Cardiac muscle cell (in vitro differentiated cells and primary cell): ENCODE measurements around the gene NTRK2. TPM values are rescaled to one million over a fixed set of nuclear protein-coding genes. Genes with fewer than 3 reads are reported as not detected.

Experiments
- DNase-seq, 2 donors: peaks; one replicate each; pipeline versions ENCODE4 v3.0.0 to v3.0.0-alpha.2; 2010 to 2017; ENCODE audit warnings: low read depth in 1 of 2, low spot score in 1 of 2
- H3K27ac ChIP-seq: fragments of 200-600 bp; sonication (generic); 2 replicates; pipeline ENCODE4 v1.5.1; 2016
- H3K27me3 ChIP-seq: fragments of 200-600 bp; sonication (generic); 2 replicates; pipeline ENCODE4 v1.6.0; 2016; ENCODE audit warnings: control low read depth
- H3K36me3 ChIP-seq: fragments of 200-600 bp; sonication (generic); 2 replicates; pipeline ENCODE4 v1.5.1; 2016; ENCODE audit warnings: control low read depth
- H3K4me1 ChIP-seq: fragments of 200-600 bp; sonication (generic); 2 replicates; pipeline ENCODE4 v1.8.1; 2017; ENCODE audit warnings: low read depth, mild to moderate bottlenecking, mixed run types
- H3K4me3 ChIP-seq: fragments of 200-600 bp; sonication (generic); 2 replicates; pipeline ENCODE4 v1.5.1; 2016; ENCODE audit warnings: mild to moderate bottlenecking
- H3K9me3 ChIP-seq: fragments of 200-600 bp; sonication (generic); 2 replicates; pipeline ENCODE4 v1.5.1; 2017; ENCODE audit warnings: low read depth, mild to moderate bottlenecking, control low read depth
- polyA plus RNA-seq: library from polyadenylated mRNA; unstranded; fragments of >200 nt; fragmentation: Nextera tagmentation; extraction: Ambion mirVana; gene quantifications from 2 replicates; pipeline ENCODE4 v1.2.1, GENCODE V29; 2016
- total RNA-seq: library from RNA; depleted of rRNA; stranded (reverse); fragments of >200 nt; gene quantifications from 2 replicates; pipeline ENCODE4 v1.2.3, GENCODE V29; 2016
- TF ChIP-seq, protein P1 (sequence below): IDR thresholded peaks from 2 replicates; pipeline ENCODE4 v1.5.1; 2012; ENCODE audit warnings: low read depth, mild to moderate bottlenecking, low read length

The NTRK2 gene
- total and polyA plus RNA-seq, 2 experiments from 2014 or later = 1.3 TPM

DNA sequence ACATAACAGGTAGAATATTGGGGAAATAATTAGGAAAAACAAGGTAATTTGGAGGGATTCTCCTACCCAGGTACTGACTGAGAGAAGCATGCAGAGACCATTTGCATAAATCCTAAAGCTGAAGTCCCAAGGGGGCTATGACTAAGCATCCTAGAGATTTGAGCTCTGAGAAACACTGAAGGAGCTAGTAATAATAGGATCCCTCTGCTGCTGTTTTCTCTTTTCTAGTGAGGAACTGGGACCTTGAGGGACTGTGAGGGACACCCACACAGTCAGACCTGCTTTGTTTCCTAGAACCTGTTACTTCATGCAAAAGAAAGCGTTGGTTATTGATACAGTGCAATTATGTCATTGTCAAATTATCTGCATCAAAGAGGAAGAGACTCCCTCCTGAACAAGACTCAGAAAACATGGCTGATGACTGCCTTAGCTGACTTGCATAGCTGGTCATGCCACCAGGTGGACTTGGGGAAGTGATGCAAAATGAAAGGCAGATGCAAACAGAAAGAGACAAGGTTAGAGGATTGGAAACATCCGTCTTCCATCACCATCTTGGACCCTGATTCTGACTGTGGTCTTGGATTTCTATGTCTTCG, 335.4 kb downstream of the NTRK2 start:
- Histone ChIP-seq H3K9me3 (no peaks in the 10 kb centered on the region), H3K27ac (no peak overlapping the region), H3K4me1 (no peaks in the 10 kb centered on the region), H3K27me3 (no peaks in the 10 kb centered on the region), H3K36me3 (no peaks in the 10 kb centered on the region), H3K4me3 (no peak overlapping the region)
- peak in 1 of 2 donors; percentile 2 for DNase-seq
- TF ChIP-seq, protein P1, sequence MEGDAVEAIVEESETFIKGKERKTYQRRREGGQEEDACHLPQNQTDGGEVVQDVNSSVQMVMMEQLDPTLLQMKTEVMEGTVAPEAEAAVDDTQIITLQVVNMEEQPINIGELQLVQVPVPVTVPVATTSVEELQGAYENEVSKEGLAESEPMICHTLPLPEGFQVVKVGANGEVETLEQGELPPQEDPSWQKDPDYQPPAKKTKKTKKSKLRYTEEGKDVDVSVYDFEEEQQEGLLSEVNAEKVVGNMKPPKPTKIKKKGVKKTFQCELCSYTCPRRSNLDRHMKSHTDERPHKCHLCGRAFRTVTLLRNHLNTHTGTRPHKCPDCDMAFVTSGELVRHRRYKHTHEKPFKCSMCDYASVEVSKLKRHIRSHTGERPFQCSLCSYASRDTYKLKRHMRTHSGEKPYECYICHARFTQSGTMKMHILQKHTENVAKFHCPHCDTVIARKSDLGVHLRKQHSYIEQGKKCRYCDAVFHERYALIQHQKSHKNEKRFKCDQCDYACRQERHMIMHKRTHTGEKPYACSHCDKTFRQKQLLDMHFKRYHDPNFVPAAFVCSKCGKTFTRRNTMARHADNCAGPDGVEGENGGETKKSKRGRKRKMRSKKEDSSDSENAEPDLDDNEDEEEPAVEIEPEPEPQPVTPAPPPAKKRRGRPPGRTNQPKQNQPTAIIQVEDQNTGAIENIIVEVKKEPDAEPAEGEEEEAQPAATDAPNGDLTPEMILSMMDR = no peak

DNA sequence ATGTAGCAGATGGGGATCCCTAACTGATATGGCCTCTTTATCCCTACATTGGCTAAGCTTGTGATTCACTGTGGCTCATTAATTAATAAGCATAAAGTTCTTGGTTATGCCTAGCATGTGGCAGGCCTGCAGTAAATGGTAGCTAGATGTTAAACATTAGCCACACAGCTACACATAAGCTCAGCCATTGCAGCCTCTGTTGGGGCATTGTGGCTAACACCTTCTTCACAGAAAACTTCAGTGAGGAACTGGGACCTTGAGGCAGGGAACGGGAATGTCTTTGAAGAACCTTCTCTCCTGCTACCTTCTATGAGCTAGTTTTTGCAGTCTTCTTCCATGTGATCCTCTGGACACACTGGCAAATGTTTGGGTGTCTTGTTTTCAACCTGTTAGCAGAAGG, 338.2 kb downstream of the NTRK2 start:
- no peak for DNase-seq
- Histone ChIP-seq H3K9me3 (no peaks in the 10 kb centered on the region), H3K4me1 (no peaks in the 10 kb centered on the region), H3K36me3 (no peaks in the 10 kb centered on the region), H3K4me3 (no peak overlapping the region), H3K27ac (no peak overlapping the region), H3K27me3 (no peaks in the 10 kb centered on the region)
- TF ChIP-seq, protein P1 = no peak

DNA sequence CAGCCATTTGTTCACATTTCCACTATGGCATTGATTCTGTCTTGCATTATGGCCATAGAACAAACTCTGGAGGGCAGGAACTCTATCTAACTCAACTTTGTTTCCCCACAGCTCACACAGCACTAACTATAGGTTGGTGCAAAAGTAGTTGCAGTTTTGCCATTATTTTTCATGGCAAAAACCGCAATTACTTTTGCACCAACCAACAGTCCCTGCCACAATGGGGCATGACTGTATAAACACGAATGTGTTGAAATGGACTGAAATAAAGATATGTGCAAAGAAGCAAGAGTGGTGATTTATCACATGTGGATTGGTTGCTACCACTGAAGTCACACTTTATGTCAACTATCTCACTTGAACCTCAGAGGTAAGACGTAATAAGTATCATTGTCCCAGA, 338.7 kb downstream of the NTRK2 start:
- Histone ChIP-seq H3K9me3 (no peaks in the 10 kb centered on the region), H3K4me3 (no peak overlapping the region), H3K27ac (no peak overlapping the region), H3K36me3 (no peaks in the 10 kb centered on the region), H3K27me3 (no peaks in the 10 kb centered on the region), H3K4me1 (no peaks in the 10 kb centered on the region)
- TF ChIP-seq, protein P1 = no peak
- no peak for DNase-seq

DNA sequence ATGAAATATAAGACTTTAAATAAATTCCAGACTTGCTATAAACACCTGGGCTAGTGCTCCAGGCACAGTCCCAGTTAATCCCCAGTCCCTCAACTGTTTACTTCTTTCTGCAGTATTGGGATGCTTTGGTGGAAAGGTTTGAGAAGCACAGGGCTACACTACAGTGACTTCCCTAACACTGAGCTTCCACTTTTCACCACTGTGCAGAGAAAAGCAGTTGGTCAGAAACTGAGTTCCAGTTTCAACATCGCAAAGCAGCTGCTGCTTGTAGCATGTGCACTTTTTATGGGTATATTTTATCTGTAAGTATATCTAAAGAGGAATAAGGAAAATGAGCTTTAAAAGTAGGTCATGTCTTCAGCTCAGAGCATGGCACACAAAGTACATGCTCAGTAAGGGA, 339.7 kb downstream of the NTRK2 start:
- Histone ChIP-seq H3K4me3 (no peak overlapping the region), H3K36me3 (no peaks in the 10 kb centered on the region), H3K9me3 (no peaks in the 10 kb centered on the region), H3K27ac (no peak overlapping the region), H3K4me1 (no peaks in the 10 kb centered on the region), H3K27me3 (no peaks in the 10 kb centered on the region)
- TF ChIP-seq, protein P1 = no peak
- no peak for DNase-seq

DNA sequence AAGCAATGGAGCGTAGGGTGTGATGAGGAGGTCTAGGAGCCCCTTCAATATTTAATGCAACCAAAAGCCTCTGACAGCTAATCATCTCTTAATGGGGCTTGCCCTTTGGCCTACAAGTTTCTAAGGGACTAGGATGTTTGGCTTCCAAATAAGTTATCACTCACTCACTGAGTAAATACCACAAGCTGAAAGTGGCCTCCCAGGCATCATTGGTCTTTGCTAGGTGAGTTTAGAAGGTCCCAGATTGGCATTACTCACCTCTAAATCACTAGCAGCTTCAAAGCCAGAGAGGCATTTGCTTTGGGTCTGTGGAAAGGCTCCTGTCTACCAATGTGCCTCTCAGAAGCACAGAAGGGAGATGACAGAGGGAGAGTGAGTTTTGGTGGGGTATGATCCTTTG, 344.2 kb downstream of the NTRK2 start:
- Histone ChIP-seq H3K27me3 (peaks cover 6% of the 10 kb centered on the region), H3K27ac (no peak overlapping the region), H3K9me3 (no peaks in the 10 kb centered on the region), H3K4me1 (no peaks in the 10 kb centered on the region), H3K4me3 (no peak overlapping the region), H3K36me3 (no peaks in the 10 kb centered on the region)
- TF ChIP-seq, protein P1 = no peak
- DNase-seq = no peak
